H9 (cell line): ENCODE measurements around the gene DYDC1. TPM values are rescaled to one million over a fixed set of nuclear protein-coding genes. Genes with fewer than 3 reads are reported as not detected.
A peak's percentile ranks its signal among the peaks of the same experiment; 100 is the strongest.

Experiments used
- DNase-seq: peaks from one replicate; pipeline ENCODE4 v3.0.0-alpha.2; 2017
- H2AFZ ChIP-seq: one replicate; pipeline ENCODE4 v1.6.1; 2013; ENCODE audit warnings: mild to moderate bottlenecking, low read length, control low read depth, moderate library complexity
- H2AK5ac ChIP-seq: 2 replicates; pipeline ENCODE4 v1.6.1; 2013; ENCODE audit warnings: low read length, control low read depth, mixed read lengths; ENCODE audit not compliant: insufficient read length
- H2BK120ac ChIP-seq: one replicate; pipeline ENCODE4 v1.6.1; 2013; ENCODE audit warnings: low read depth, mild to moderate bottlenecking, low read length, control low read depth, inconsistent platforms; ENCODE audit not compliant: poor library complexity, severe bottlenecking
- H2BK12ac ChIP-seq: 2 replicates; pipeline ENCODE4 v1.6.1; 2013; ENCODE audit warnings: low read length, control low read depth, mixed read lengths, low read depth; ENCODE audit not compliant: insufficient read length
- H2BK15ac ChIP-seq: 2 replicates; pipeline ENCODE4 v1.6.1; 2013; ENCODE audit warnings: low read depth, low read length, control low read depth
- H2BK20ac ChIP-seq: one replicate; pipeline ENCODE4 v1.6.1; 2013; ENCODE audit warnings: low read depth, mild to moderate bottlenecking, low read length, control low read depth, inconsistent platforms; ENCODE audit not compliant: poor library complexity, severe bottlenecking
- H2BK5ac ChIP-seq: 2 replicates; pipeline ENCODE4 v1.6.1; 2013; ENCODE audit warnings: low read length, control low read depth, mixed read lengths; ENCODE audit not compliant: insufficient read length
- H3K14ac ChIP-seq: 2 replicates; pipeline ENCODE4 v1.6.1; 2013; ENCODE audit warnings: low read length, control low read depth; ENCODE audit not compliant: insufficient read depth
- H3K18ac ChIP-seq: 2 replicates; pipeline ENCODE4 v1.6.1; 2013; ENCODE audit warnings: low read depth, mild to moderate bottlenecking, mixed read lengths, low read length, control low read depth; ENCODE audit not compliant: insufficient read length
- H3K23ac ChIP-seq: 2 replicates; pipeline ENCODE4 v1.6.1; 2013; ENCODE audit warnings: low read length, control low read depth, mixed read lengths, low read depth; ENCODE audit not compliant: insufficient read length
- H3K23me2 ChIP-seq: 2 replicates; pipeline ENCODE4 v1.6.1; 2013; ENCODE audit warnings: low read depth, mild to moderate bottlenecking, mixed read lengths, low read length, control low read depth; ENCODE audit not compliant: insufficient read length, poor library complexity, severe bottlenecking
- H3K27ac ChIP-seq: 2 replicates; pipeline ENCODE4 v1.5.1; 2013; ENCODE audit warnings: low read length, control low read depth, mixed read lengths, low read depth; ENCODE audit not compliant: insufficient read length
- H3K27me3 ChIP-seq: 2 replicates; pipeline ENCODE4 v1.6.1; 2013; ENCODE audit warnings: low read length, control low read depth, inconsistent platforms; ENCODE audit not compliant: insufficient read depth
- H3K4ac ChIP-seq: 2 replicates; pipeline ENCODE4 v1.6.1; 2013; ENCODE audit warnings: low read depth, mild to moderate bottlenecking, control low read depth, inconsistent platforms, low read length, moderate library complexity
- H3K4me1 ChIP-seq: 2 replicates; pipeline ENCODE4 v1.6.1; 2013; ENCODE audit warnings: low read length, control low read depth, inconsistent platforms; ENCODE audit not compliant: insufficient read depth
- H3K4me2 ChIP-seq: 2 replicates; pipeline ENCODE4 v1.6.1; 2013; ENCODE audit warnings: low read length, control low read depth, mixed read lengths; ENCODE audit not compliant: insufficient read length, insufficient read depth
- H3K56ac ChIP-seq: 2 replicates; pipeline ENCODE4 v1.6.1; 2013; ENCODE audit warnings: low read depth, mild to moderate bottlenecking, mixed read lengths, low read length, control low read depth; ENCODE audit not compliant: insufficient read length
- H3K79me1 ChIP-seq: 2 replicates; pipeline ENCODE4 v1.6.1; 2013; ENCODE audit warnings: low read depth, mild to moderate bottlenecking, moderate library complexity, low read length, control low read depth, inconsistent platforms; ENCODE audit not compliant: insufficient read depth, poor library complexity, severe bottlenecking
- H3K79me2 ChIP-seq: 2 replicates; pipeline ENCODE4 v1.6.1; 2013; ENCODE audit warnings: low read length, control low read depth, inconsistent platforms; ENCODE audit not compliant: insufficient read depth
- H3K9ac ChIP-seq: 2 replicates; pipeline ENCODE4 v1.6.1; 2013; ENCODE audit warnings: low read length, control low read depth, mixed read lengths; ENCODE audit not compliant: insufficient read length; ENCODE audit errors: extremely low read depth
- H3K9me3 ChIP-seq: one replicate; pipeline ENCODE4 v1.6.1; 2013; ENCODE audit warnings: low read depth, low read length, inconsistent platforms; ENCODE audit not compliant: control insufficient read depth
- H3T11ph ChIP-seq: one replicate; pipeline ENCODE4 v1.6.1; 2013; ENCODE audit warnings: mild to moderate bottlenecking, low read length, control low read depth, inconsistent platforms
- H4K20me1 ChIP-seq: one replicate; pipeline ENCODE4 v1.6.1; 2013; ENCODE audit not compliant: control insufficient read depth, insufficient read length, insufficient read depth
- H4K5ac ChIP-seq: 2 replicates; pipeline ENCODE4 v1.6.1; 2013; ENCODE audit warnings: low read depth, mild to moderate bottlenecking, mixed read lengths, low read length, control low read depth; ENCODE audit not compliant: insufficient read length
- H4K8ac ChIP-seq: replicated peaks from 2 replicates; pipeline ENCODE4 v1.6.1; 2013; ENCODE audit warnings: low read length, control low read depth, mixed read lengths, low read depth; ENCODE audit not compliant: insufficient read length
- H4K91ac ChIP-seq: 2 replicates; pipeline ENCODE4 v1.6.1; 2013; ENCODE audit warnings: low read depth, mild to moderate bottlenecking, moderate library complexity, mixed read lengths, low read length, control low read depth; ENCODE audit not compliant: insufficient read length
- H3K27ac Mint-ChIP-seq, 3 experiments: 2 replicates in 2 of 3; 3 replicates in 1 of 3; pipeline ENCODE4 v1.8.0; 2020 to 2021; ENCODE audit warnings: mixed read lengths in 3 of 3, mild to moderate bottlenecking in 1 of 3, moderate library complexity in 1 of 3
- H3K27me3 Mint-ChIP-seq: 2 replicates; pipeline ENCODE4 v1.8.0; 2021; ENCODE audit warnings: low read depth, mild to moderate bottlenecking, moderate library complexity, mixed read lengths
- H3K36me3 Mint-ChIP-seq, 3 experiments: 2 replicates in 2 of 3; 3 replicates in 1 of 3; pipeline ENCODE4 v1.8.0; 2020 to 2021; ENCODE audit warnings: low read depth in 3 of 3, mixed read lengths in 3 of 3; ENCODE audit not compliant: insufficient read depth in 1 of 3
- H3K4me1 Mint-ChIP-seq, 2 experiments: 2 replicates each; pipeline ENCODE4 v1.8.0; 2020; ENCODE audit warnings: mixed read lengths in 2 of 2
- H3K4me3 Mint-ChIP-seq, 2 experiments: 2 replicates in 1 of 2; 3 replicates in 1 of 2; pipeline ENCODE4 v1.8.0; 2020 to 2021; ENCODE audit warnings: mild to moderate bottlenecking in 2 of 2, mixed read lengths in 2 of 2, moderate library complexity in 1 of 2
- H3K9me3 Mint-ChIP-seq, 2 experiments: 2 replicates in 1 of 2; 3 replicates in 1 of 2; pipeline ENCODE4 v1.8.0; 2020; ENCODE audit warnings: mild to moderate bottlenecking in 2 of 2, mixed read lengths in 2 of 2, moderate library complexity in 1 of 2
- WGBS: extraction: QIAGEN DNeasy Blood & Tissue Kit; methylation state at CpG from one replicate; pipeline ENCODE4 v1.1.7; 2013; ENCODE audit warnings: missing lambda C conversion rate, low lambda C conversion rate, mixed read lengths; ENCODE audit not compliant: insufficient read length; ENCODE audit errors: extremely low coverage; 5-methylcytosine and 5-hydroxymethylcytosine counted together
- total RNA-seq: library from RNA; stranded (reverse); gene quantifications from 2 replicates; pipeline ENCODE4 v1.2.1, GENCODE V29; 2021
- TF ChIP-seq, protein P1 (sequence below): fragments of 200-600 bp; sonication (generic); conservative IDR thresholded peaks from 3 replicates; pipeline ENCODE4 v1.8.0; 2021; ENCODE audit warnings: antibody characterized with exemption, mild to moderate bottlenecking

Gene DYDC1
- total RNA-seq, 1 experiment from 2014 or later = not detected

DNA sequence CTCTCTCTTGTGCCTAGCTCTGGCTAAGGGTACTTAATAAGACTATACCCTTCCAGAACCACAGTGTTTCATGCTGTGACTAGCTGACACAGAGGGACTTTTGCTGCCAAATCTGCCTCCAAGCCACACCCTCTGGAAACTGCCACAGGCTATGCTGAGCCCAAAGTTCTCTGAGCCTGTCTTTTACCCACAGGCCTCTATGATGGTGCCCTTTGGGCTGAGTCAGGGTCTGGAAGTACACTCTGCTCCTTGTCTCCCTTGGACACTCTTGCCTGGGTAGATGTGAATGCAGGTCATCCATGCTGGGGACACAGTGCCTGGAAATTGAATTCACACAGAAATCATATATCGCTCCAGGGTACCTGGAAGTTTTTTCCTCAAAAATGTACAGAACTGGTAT lies 22.6 kb downstream of the DYDC1 start:
- Histone ChIP-seq H2BK12ac (no peak overlapping the region), H3K27ac (no peak overlapping the region), H2AK5ac (no peak overlapping the region), H3K23me2 (no peaks in the 10 kb centered on the region), H3K9ac (no peak overlapping the region), H4K91ac (no peak overlapping the region), H3K79me2 (no peaks in the 10 kb centered on the region), H3K4me2 (no peak overlapping the region), H2AFZ (no peak overlapping the region), H2BK15ac (no peak overlapping the region), H4K20me1 (no peaks in the 10 kb centered on the region), H2BK20ac (no peak overlapping the region), H2BK120ac (no peak overlapping the region), H3K14ac (no peak overlapping the region), H4K5ac (no peak overlapping the region), H3K9me3 (no peaks in the 10 kb centered on the region), H3K27me3 (no peaks in the 10 kb centered on the region), H3K56ac (no peak overlapping the region), H2BK5ac (no peak overlapping the region), H3K23ac (no peak overlapping the region), H3K18ac (no peak overlapping the region), H3T11ph (no peak overlapping the region), H3K79me1 (no peaks in the 10 kb centered on the region), H3K4me1 (no peaks in the 10 kb centered on the region), H3K4ac (no peak overlapping the region), H4K8ac (no peak overlapping the region)
- Mint-ChIP-seq H3K27me3 (peaks cover 3% of the 10 kb centered on the region), H3K4me1 (no peaks in the 10 kb centered on the region), H3K9me3 (no peaks in the 10 kb centered on the region), H3K36me3 (no peaks in the 10 kb centered on the region), H3K4me3 (no peak overlapping the region), H3K27ac (peak overlapping the region in 1 of 3 experiments; percentile 49; a peak in 1 of 7 replicates)
- WGBS = no CpG with 5 or more reads among the region's 1 CpG
- TF ChIP-seq, protein P1, sequence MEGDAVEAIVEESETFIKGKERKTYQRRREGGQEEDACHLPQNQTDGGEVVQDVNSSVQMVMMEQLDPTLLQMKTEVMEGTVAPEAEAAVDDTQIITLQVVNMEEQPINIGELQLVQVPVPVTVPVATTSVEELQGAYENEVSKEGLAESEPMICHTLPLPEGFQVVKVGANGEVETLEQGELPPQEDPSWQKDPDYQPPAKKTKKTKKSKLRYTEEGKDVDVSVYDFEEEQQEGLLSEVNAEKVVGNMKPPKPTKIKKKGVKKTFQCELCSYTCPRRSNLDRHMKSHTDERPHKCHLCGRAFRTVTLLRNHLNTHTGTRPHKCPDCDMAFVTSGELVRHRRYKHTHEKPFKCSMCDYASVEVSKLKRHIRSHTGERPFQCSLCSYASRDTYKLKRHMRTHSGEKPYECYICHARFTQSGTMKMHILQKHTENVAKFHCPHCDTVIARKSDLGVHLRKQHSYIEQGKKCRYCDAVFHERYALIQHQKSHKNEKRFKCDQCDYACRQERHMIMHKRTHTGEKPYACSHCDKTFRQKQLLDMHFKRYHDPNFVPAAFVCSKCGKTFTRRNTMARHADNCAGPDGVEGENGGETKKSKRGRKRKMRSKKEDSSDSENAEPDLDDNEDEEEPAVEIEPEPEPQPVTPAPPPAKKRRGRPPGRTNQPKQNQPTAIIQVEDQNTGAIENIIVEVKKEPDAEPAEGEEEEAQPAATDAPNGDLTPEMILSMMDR = no peak
- no peak for DNase-seq
